Measurements from ENCODE around the gene CACNA1B. TPM values are rescaled to one million over a fixed set of nuclear protein-coding genes. Genes with fewer than 3 reads are reported as not detected.
A peak's percentile ranks its signal among the peaks of the same experiment; 100 is the strongest.
"Not testable (repeated sequence)": the region's sequence is repeated elsewhere in the genome, so short reads cannot be mapped to it uniquely, and the experiment has no call there.

The CACNA1B gene
- total RNA-seq, 1 donor from 2014 or later = 84.4 TPM

DNA sequence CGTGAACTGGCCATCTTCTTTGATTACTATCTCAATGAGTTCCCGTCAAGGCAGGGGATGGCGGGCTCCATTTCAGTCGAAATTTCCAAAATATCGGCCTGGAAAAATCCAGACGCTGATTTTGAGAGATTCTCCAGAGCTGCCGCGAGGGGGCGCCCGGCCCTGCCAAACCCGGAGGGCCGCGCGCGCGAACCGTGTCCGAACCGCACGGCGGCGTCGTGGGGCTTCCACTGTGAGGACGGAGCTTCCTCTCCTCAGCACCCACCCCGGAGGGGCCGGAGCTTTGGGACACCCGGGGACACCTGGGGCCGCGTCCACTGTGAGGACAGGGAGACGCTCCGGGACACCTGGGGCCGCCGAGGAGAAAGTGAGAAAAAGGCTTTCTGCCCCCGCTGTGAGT lies 270.0 kb downstream of the CACNA1B start:
- not testable (repeated sequence) for H3K27me3 Mint-ChIP-seq (ENCODE audit: unreplicated experiment); H3K36me3 Mint-ChIP-seq (ENCODE audit: unreplicated experiment); H3K4me1 Mint-ChIP-seq (ENCODE audit: low read depth, unreplicated experiment); H3K9me3 Mint-ChIP-seq (ENCODE audit: unreplicated experiment); H3K27ac Mint-ChIP-seq (ENCODE audit: unreplicated experiment); H3K4me3 Mint-ChIP-seq (ENCODE audit: unreplicated experiment)
- TF ChIP-seq, protein P1, sequence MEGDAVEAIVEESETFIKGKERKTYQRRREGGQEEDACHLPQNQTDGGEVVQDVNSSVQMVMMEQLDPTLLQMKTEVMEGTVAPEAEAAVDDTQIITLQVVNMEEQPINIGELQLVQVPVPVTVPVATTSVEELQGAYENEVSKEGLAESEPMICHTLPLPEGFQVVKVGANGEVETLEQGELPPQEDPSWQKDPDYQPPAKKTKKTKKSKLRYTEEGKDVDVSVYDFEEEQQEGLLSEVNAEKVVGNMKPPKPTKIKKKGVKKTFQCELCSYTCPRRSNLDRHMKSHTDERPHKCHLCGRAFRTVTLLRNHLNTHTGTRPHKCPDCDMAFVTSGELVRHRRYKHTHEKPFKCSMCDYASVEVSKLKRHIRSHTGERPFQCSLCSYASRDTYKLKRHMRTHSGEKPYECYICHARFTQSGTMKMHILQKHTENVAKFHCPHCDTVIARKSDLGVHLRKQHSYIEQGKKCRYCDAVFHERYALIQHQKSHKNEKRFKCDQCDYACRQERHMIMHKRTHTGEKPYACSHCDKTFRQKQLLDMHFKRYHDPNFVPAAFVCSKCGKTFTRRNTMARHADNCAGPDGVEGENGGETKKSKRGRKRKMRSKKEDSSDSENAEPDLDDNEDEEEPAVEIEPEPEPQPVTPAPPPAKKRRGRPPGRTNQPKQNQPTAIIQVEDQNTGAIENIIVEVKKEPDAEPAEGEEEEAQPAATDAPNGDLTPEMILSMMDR (IDR thresholded peaks at IDR 0.05; ENCODE audit: partially characterized antibody, unreplicated experiment) = peak; percentile 76
- DNase-seq = peak; percentile 84

DNA sequence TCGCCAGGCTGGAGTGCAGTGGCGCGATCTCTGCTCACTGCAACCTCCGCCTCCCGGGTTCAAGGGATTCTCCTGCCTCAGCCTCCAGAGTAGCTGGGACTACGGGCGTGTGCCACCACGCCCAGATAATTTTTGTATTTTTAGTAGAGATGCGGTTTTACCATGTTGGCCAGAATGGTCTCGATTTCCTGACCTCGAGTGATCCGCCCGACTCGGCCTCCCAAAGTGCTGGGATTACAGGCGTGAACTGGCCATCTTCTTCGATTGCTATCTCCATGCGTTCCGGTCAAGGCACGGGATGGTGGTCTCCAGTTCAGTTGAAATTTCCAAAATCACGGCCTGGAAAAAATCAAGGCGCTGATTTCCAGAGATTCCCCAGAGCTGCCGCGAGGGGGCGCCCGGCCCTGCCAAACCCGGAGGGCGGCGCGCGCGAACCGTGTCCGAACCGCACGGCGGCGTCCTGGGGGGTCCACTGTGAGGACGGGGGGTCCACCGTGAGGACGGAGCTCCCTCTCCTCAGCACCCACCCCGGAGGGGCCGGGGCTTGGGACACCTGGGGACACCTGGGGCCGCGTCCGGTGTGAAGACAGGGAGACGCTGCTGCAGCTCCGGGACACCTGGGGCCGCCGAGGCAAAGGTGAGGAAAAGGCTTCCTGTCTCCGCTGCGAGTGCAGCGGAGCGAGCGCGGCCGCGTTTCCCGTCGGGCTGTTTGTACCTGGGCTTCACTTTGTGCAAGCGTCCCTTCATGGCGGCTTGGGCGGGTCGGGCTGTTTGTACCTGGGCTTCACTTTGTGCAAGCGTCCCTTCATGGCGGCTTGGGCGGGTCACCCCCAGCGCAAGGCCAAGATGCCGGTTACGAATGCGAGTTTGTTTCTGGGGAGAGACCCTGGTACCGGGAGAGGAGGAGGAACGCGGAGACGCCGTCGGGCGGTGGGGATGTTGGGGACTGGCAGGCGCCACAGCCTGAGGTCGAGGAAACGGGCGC lies 272.4 kb downstream of the CACNA1B start:
- not testable (repeated sequence) for H3K36me3 Mint-ChIP-seq (ENCODE audit: unreplicated experiment); H3K27me3 Mint-ChIP-seq (ENCODE audit: unreplicated experiment); H3K9me3 Mint-ChIP-seq (ENCODE audit: unreplicated experiment); H3K4me1 Mint-ChIP-seq (ENCODE audit: low read depth, unreplicated experiment); H3K27ac Mint-ChIP-seq (ENCODE audit: unreplicated experiment)
- H3K4me3 Mint-ChIP-seq (ENCODE audit: unreplicated experiment) = peak overlapping the region; percentile 93
- TF ChIP-seq, protein P1 (IDR thresholded peaks at IDR 0.05; ENCODE audit: partially characterized antibody, unreplicated experiment) = peak; percentile 95
- peak; percentile 57 for DNase-seq

DNA sequence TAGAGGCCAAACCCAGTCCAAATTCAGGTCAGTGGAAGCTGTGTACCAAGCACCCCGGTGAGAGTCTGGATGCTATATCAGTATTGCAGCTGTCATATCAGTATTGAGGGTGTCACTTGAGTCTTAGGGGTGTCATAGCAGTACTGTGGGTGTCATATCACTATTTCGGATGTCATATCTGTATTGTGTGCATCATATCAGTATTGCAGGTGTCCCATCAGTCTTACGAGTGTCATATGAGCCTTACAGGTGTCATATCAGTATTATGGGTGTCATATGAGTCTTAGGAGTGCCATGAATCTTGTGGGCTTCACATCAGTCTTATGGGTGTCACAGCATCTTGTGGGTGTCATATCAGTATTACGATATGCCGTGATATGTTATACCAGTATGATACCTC lies 278.2 kb downstream of the CACNA1B start:
- DNase-seq; H3K27me3 Mint-ChIP-seq (ENCODE audit: unreplicated experiment); H3K4me3 Mint-ChIP-seq (ENCODE audit: unreplicated experiment); H3K36me3 Mint-ChIP-seq (ENCODE audit: unreplicated experiment); H3K4me1 Mint-ChIP-seq (ENCODE audit: low read depth, unreplicated experiment); H3K27ac Mint-ChIP-seq (ENCODE audit: unreplicated experiment); H3K9me3 Mint-ChIP-seq (ENCODE audit: unreplicated experiment): not testable (repeated sequence)

DNA sequence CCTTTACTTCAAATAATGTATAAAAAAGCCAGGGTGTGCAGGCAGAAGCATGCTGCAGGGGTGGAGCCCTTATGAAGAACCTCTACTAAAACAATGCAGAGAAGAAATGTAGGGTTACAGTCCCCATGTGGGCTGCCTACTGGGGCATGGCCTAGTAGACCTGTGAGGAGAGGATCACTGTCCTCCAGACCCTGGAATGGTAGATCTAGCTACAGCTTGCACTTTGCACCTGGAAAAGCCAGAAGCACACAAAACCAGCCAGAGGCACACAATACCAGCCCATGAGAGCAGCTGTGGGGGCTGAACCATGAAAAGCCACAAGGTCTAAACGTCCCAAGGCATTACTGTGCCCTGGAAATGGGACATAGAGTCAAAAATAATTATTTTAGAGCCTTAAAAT lies 289.2 kb downstream of the CACNA1B start:
- not testable (repeated sequence) for H3K36me3 Mint-ChIP-seq (ENCODE audit: unreplicated experiment); H3K27me3 Mint-ChIP-seq (ENCODE audit: unreplicated experiment); H3K4me1 Mint-ChIP-seq (ENCODE audit: low read depth, unreplicated experiment); H3K9me3 Mint-ChIP-seq (ENCODE audit: unreplicated experiment); H3K27ac Mint-ChIP-seq (ENCODE audit: unreplicated experiment); DNase-seq; H3K4me3 Mint-ChIP-seq (ENCODE audit: unreplicated experiment)

Small RNA genes within 50 kb of the gene (microRNA-seq; reads per million reads assigned to microRNA genes)
- gene MIR602 (ENCODE audit: unreplicated experiment) = 2.6 reads per million, percentile 18 among the genes with 10 or more reads in this experiment

Data from glutamatergic neuron (in vitro differentiated cells).